HG02938 (cell line): Measurements from ENCODE around the gene SMPD1.
A peak's percentile ranks its signal among the peaks of the same experiment; 100 is the strongest.
"Not testable (repeated sequence)": the region's sequence is repeated elsewhere in the genome, so short reads cannot be mapped to it uniquely, and the experiment has no call there.

Experiments used
- ATAC-seq: cut with Tn5 transposase; IDR thresholded peaks from one replicate; pipeline ENCODE4 v1.9.1; 2021; ENCODE audit warnings: mild to moderate bottlenecking, moderate library complexity; ENCODE audit not compliant: unreplicated experiment

Gene SMPD1

DNA sequence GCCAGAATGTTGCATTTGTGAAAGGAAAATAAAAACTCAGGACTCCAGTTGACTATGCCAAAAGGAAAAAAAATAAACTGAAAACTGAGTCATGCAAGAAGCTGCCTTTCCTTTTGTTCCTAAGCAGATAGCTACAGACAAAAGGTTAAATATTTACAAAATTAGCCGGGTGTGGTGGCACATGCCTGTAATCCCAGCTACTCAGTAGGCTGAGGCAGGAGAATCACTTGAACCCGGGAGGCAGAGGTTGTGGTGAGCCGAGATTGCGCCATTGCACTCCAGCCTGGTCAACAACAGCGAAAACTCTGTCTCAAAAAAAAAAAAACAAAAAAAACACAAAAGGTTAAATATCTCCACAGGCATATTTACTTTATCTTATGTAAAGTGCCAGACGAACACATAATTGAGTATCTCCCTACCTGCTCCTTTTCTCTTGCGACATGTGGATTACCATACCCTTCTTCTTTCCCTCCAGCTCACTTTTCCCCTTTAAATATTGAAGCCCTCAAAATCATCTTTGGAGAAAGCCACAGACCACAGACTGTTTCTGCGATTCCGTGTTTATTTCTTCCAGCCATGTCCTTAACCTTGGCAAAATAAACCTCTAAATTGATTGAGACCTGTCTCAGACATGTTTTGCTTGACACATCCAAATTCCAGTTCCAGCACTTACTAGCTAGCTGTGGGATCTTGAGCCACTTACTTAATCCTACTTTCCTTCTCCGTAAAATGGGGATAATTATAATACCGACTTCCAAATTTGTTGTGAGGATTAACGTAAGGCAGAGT lies 2.3 kb upstream of the SMPD1 start:
- no peak for ATAC-seq

GRCh38 chr11:6388748-6389147 lies 1.5 kb upstream of the SMPD1 start:
- no peak for ATAC-seq

DNA sequence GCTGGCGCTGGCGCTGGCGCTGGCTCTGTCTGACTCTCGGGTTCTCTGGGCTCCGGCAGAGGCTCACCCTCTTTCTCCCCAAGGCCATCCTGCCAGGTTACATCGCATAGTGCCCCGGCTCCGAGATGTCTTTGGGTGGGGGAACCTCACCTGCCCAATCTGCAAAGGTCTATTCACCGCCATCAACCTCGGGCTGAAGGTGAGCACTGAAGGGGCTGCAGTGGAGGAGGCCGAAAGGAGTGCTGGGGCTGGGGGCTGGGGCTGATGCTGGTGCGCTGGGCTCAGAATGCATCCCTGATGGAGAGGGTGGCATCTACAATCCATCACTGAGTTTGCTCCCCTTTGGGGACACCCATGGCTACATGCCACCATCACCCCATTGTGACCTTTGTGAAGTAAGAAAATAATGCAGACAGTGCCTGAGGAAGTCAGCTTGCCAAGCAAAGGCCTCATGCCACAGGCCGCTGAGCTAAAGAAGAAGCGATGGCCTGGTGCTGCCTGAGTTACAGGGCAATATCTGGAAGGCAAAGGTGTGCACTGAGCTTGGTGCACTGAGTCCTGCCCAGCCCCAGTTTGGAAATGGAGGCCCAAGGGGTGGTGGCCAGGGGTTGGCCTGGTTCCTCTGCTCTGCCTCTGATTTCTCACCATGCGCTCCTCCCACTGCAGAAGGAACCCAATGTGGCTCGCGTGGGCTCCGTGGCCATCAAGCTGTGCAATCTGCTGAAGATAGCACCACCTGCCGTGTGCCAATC lies 620 bp downstream of the SMPD1 start:
- ATAC-seq, result no peak

DNA sequence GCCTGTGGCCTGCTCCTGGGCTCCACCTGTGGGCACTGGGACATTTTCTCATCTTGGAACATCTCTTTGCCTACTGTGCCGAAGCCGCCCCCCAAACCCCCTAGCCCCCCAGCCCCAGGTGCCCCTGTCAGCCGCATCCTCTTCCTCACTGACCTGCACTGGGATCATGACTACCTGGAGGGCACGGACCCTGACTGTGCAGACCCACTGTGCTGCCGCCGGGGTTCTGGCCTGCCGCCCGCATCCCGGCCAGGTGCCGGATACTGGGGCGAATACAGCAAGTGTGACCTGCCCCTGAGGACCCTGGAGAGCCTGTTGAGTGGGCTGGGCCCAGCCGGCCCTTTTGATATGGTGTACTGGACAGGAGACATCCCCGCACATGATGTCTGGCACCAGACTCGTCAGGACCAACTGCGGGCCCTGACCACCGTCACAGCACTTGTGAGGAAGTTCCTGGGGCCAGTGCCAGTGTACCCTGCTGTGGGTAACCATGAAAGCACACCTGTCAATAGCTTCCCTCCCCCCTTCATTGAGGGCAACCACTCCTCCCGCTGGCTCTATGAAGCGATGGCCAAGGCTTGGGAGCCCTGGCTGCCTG lies 1.4 kb downstream of the SMPD1 start:
- no peak for ATAC-seq

- not testable (repeated sequence) for ATAC-seq
Measured at GRCh38 chr11:6392251-6392650, 2.0 kb downstream of the SMPD1 start.

DNA sequence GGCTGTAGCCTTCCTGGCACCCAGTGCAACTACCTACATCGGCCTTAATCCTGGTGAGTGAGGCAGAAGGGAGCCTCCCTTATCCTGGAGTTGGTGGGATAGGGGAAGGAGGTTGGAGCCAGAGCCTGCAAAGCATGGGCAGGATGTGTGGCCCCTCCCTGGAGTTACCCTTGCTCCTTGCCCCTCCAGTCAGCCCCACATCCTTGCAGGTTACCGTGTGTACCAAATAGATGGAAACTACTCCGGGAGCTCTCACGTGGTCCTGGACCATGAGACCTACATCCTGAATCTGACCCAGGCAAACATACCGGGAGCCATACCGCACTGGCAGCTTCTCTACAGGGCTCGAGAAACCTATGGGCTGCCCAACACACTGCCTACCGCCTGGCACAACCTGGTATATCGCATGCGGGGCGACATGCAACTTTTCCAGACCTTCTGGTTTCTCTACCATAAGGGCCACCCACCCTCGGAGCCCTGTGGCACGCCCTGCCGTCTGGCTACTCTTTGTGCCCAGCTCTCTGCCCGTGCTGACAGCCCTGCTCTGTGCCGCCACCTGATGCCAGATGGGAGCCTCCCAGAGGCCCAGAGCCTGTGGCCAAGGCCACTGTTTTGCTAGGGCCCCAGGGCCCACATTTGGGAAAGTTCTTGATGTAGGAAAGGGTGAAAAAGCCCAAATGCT lies 3.9 kb downstream of the SMPD1 start:
- ATAC-seq, result no peak

- ATAC-seq, result no peak
Measured at GRCh38 chr11:6395470-6396060, 5.3 kb downstream of the SMPD1 start.

GRCh38 chr11:6397156-6397555 lies 6.9 kb downstream of the SMPD1 start:
- ATAC-seq, result no peak

DNA sequence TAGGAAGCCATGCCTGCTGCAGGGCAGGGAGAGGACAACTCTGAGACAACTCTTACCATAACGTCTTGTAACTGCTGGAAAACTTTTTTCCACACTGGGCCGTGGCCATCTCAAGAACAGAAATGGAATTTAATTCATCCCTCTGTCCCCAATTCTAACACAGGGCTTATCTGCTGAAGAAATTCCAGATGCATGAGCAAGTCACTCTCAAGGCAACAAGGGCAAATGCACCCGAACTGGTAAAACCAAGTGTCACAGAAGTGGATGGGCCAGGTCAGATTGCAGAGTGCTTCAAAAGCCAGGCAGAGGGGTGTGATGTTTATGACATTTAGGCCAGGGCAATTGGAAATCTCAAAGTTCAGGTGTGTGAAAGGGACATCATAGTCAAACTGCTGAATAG lies 7.4 kb downstream of the SMPD1 start:
- ATAC-seq, result no peak

- ATAC-seq, result no peak
Measured at GRCh38 chr11:6400431-6401345, 10.4 kb downstream of the SMPD1 start.

GRCh38 chr11:6401464-6401863 lies 11.2 kb downstream of the SMPD1 start:
- ATAC-seq, result no peak

DNA sequence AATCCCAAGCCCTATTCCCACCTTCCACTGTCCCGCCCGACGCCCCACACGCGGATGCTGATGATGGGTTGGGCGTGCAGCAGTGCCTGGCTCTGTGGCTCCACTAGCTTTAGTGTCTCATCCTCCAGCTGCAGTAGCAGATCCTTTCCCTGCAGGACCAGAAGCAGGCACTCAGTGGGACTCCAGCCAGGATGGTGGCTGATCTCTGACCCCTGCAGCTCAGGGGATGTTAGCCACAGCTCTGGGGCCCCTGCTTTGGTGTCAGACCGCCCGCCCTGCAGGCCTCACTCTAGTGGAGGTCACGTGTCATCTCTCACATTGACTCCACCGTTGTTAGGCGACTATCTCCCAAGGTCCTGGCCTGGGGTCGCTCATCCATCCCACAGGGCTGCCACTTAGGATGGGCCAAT lies 11.8 kb downstream of the SMPD1 start:
- peak; percentile 39 for ATAC-seq

DNA sequence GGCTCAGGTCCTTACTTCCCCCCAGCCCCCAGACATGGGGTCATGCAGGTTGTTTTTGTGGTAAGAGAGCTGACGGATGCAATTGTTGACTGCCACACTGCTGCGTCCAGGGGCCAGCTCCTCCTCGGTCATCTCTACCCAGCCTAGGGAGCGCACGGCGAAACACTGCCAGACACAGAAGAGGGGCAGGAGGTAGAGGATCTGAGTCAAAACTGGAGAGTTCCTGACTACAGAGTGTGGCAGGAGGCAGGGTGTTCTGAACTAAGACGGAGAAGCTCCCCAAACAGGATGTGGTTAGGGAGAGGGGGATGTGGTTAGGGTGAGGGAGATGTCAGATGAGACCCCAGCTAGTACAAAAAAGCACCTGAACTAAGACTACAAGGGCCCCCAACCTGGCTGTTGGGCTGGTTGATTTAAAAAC lies 12.3 kb downstream of the SMPD1 start:
- peak; percentile 85 for ATAC-seq

DNA sequence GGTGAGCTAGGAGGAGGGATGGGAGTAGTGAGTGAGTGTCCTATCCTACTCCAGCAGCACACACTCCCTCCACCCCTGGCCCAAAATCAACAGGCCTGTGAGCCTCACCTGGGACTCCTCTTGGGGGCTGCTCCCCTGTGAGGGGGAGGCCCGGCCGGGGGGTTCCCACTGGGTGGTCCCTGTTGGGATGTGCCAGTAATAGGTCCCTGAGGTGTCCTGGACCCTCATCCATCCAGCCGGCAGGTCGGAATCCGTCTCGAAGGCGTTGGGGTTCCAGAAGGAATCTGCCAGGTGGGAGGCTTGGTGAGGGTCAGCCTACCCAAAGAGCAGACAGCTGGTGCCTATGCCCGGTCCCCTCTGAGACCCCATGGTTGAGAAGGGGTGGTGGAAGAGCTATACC lies 13.3 kb downstream of the SMPD1 start:
- ATAC-seq, result no peak

DNA sequence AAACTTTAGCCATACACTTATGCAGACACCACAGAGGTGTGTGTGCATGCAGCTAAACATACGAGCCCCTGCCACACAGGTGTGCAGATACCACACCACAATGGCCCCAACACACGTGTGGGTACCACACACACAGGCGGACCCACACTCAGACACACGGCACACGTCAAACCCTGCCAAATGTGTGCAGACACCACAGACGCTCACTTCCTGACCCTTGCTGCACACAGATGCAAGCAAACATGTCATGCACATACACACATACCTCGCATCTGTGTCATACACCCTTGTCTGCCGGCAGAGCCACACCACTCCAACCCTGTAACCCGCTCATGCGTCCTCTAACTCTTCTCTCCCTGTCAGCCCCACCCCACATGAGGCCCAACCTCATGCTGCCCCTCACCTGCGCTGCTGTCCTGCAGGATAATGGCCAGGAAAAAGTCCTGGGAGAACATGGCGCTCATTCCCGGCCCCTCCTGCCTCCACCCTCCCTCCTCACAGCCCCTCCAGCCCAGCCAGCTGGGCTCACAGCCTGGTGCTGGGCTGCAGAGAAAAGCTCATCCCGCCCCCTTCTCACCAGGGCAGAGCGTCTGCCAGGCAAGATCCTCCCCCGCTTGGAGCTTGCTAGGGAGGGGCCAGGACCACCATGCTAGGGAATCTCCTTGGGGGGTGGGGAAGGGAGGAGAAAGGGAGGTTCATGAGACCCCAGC lies 14.2 kb downstream of the SMPD1 start:
- ATAC-seq, result no peak

DNA sequence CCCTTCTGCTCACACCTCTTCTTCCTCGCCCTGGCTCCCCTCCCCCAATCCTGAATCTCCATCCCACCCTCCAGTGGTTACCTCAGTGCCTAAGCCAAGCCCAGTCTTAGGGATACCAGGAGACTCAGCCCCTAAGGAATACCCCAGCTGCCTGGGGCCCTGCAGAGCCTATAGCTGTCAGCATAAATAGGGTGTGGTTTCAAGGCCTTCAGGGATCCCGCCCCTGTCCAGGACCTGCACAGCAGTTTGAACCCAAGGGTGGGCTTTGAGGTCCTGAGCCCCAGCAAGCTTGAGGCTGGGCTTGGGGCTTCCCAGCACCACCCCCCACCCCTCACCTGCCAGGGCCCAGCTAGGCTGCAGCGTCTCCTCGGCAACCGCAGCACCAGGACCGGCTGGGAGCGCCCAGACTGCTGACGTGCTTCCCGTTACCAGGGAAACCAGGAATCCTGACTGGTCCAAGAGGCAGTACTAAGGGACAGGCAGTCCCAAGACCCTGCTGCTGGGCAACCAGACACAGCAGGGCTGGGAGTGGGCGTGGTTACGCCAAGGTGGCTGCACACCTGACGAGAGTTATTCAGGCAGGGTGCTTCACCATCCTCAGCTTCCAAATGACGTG lies 14.9 kb downstream of the SMPD1 start:
- ATAC-seq, result no peak

- ATAC-seq, result no peak
Measured at GRCh38 chr11:6405846-6406245, 15.6 kb downstream of the SMPD1 start.

DNA sequence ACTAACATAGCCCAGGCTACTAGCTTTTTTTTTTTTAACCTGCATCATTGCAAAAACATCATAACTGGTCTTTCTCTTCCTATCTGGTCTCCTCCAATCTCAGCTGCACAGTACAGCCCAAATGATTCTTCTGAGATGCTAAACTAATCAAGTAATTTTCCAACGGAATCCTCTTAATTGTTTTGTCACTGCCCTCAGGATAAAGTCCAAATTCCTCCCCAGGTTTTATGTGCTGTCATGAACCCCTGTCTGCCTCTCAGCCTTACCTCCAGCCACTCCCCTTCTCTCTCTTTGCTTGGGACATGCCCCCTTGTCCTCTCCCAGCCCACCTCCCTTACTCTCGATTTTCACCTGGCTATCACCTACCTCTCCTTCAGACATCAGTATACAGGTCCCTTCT lies 16.1 kb downstream of the SMPD1 start:
- no peak for ATAC-seq
